Measurements from ENCODE around the gene UIMC1.
"Not testable (repeated sequence)": the region's sequence is repeated elsewhere in the genome, so short reads cannot be mapped to it uniquely, and the experiment has no call there.

The UIMC1 gene

DNA sequence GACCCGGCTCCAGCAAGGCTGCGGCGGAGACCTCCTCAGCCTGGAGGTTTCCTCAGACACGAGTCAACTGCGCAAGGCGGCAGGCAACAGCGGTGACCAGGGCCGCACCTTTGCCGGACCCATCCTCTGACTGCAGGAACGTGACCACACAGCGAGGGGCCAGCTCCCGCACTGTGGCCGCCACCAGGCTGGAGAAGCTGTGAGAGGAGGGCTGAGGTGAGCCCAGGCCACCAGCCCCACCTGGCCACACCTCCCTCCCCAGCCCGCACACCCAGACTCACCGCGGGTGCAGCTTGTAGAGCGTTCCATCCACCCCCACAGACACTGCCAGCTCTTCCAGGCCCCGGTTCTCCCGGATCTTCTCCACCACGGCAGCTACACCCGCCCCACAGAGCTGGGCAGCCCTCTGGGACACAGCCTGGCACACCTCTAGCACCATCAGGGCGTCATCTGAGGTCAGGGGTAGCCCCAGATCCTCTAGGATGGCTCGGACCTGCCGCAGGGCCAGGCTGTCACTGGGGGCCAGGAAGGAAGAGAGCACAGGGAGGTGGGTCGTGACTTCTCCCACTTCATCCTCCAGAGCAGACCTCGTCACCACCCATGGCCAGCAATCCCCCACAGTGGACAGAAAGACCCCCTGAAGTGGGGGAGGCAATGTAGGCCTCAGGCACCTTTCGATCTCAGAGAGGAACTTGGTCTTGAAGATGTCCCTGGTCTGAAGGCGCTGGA, 125.4 kb downstream of the UIMC1 start:
- DNase-seq = no peak

DNA sequence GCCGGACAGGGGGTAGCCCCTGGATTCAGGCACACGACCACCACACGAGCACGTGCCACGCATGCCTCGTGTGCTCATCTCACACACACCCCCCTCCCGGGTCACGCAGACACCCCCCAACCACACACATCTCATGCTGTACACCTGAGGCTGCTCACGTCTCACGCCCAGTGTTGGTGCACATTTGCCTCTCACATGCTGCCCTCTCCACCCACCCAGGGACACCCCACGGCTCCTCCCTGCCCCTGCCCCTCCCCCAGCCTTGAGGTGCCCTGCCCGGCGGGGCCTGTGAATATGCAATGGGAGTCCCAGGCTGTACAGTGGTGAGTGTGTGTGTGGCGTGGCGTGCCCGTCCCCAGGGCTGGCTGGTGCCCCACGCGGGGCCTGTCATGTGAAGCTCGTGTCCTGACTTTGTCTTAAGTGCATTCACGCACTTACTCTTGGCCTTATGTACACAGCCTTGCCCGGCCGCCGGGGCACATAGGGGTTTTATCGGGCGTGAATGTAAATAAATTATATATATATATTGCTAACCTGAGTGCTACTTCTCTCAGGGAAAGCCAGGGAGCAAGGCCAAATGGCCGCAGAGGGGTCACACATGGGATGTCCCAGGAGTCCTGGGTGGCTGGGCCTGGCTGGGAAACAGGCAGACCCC, 126.1 kb downstream of the UIMC1 start:
- no peak for DNase-seq

DNA sequence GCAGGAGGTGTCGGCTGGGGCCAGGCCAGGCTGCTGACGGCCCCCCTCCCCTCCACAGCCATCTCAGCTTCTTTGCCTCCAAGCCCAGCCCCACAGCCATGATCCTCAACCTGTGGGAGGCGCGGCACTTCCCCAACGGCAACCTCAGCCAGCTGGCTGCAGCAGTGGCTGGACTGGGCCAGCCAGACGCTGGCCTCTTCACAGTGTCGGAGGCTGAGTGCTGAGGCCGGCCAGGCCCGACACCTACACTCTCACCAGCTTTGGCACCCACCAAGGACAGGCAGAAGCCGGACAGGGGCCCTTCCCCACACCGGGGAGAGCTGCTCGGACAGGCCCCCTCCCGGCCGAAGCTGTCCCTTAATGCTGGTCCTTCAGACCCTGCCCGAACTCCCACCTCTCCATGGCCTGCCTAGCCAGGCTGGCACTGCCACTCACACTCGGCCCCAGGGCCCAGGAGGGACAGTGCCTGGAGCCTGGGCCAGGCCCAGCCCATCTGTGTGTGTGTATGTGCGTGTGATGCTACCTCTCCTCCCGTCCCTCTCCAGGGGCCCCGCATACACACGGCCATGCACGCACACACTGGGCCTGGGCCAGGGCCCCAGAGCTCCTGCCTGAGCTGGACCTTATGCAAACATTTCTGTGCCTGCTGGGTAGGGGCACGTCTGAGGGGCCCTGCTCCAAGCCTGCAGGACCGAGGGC, 126.8 kb downstream of the UIMC1 start:
- no peak for DNase-seq

DNA sequence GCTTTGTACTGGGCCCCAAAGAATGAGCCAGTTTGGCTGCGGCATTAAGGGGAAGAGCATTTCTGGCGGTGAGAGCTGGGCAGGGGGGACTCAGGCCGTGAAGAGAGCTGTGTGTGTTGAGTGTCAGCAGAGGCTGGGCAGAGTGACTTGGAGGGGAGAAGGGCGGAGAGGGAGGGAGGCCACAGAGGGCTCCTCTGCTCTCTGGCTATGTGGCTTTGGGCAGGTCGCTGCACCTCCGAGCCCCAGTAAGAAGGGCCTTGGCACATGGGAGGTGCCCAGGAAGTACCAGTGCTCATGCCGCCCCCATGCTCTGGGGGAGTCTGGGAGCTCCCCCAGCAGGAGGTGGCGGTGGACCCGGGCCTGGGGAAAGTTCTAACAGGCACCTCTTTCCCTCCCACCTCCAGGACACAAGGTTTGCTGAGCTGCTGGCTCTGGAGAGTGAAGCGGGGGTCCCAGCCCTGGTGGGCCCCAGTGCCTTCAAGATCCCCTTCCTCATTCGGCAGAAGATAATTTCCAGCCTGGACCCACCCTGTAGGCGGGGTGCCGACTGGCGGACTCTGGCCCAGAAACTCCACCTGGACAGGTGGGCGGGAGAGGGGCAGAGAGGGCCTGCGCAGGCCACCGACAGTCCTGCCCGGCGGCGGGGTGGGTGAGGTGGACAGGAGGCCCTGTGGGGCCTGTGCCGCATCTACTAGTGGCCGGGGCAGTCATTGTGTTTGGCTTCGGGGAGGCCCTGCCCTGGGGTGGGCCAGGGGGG, 127.5 kb downstream of the UIMC1 start:
- no peak for DNase-seq

DNA sequence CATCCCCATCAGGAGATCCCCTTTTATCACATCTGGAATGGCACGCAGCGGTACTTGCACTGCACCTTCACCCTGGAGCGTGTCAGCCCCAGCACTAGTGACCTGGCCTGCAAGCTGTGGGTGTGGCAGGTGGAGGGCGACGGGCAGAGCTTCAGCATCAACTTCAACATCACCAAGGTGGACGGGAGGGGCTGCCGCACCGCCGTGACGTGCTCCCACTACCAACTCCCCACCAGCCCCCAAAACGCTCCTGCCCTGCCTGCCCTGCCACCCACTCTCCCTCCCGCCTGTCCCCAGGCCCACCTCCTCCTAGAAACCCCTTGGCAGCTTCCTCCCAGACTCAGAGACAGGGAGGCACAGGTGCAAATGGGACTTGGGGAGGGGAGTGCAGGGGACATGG, 128.1 kb downstream of the UIMC1 start:
- DNase-seq = no peak

DNA sequence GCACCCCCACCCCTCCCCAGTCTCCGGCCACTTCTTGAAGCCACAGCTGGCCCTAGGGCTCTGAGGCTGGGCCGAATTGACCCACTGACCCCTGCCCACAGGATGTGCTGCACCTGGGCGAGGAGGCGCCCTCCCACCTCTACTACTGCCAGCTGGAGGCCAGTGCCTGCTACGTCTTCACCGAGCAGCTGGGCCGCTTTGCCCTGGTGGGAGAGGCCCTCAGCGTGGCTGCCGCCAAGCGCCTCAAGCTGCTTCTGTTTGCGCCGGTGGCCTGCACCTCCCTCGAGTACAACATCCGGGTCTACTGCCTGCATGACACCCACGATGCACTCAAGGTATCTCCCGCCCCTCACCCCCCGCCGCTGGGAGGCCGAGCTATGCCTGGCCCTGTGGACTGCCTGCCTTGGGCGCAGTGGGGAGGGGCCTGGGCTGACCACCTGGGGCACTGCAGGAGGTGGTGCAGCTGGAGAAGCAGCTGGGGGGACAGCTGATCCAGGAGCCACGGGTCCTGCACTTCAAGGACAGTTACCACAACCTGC, 128.7 kb downstream of the UIMC1 start:
- DNase-seq = no peak

DNA sequence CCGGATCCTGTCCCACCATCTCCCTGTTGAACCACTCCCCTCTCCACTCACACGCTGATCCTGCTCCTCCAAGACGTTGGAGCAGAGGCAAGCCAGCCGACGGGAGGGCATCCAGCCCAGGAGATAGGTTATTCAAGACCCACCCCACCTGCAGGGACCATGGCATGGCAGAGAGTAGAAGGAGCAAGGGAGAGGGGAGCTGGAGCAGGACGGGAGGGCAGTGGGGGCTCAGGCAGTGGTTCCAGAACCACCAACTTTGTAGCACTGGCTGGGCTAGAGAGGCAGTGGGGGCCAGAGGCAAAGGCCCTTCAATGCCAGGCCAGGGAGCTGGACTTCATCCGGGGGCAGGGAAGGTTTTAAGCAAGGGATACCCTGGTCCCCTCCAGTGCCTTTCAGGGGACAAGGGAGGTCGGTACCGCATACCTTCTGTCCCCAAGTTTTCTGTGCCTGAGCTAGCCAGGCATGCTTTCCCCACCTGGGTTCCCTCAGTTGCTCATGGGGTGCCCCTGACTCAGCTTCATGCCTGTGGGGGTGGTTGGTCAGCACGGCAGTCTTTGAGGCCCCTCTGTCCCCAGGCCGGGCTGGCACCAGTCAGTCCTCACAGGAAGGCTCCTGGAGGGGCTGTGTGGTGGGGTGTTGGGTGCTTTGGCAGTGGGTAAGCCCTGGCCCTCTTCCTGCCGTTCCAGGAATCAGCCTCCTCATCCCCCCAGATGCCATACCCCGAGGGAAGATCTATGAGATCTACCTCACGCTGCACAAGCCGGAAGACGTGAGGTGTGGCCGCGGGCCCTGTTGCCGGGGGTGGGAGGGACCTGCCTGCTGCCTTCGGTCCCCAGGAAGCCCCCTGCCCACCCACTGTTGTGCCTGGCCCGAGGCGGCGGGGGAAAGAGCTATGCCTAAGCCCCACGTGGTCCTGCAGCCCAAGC, 129.8 kb downstream of the UIMC1 start:
- no peak for DNase-seq

DNA sequence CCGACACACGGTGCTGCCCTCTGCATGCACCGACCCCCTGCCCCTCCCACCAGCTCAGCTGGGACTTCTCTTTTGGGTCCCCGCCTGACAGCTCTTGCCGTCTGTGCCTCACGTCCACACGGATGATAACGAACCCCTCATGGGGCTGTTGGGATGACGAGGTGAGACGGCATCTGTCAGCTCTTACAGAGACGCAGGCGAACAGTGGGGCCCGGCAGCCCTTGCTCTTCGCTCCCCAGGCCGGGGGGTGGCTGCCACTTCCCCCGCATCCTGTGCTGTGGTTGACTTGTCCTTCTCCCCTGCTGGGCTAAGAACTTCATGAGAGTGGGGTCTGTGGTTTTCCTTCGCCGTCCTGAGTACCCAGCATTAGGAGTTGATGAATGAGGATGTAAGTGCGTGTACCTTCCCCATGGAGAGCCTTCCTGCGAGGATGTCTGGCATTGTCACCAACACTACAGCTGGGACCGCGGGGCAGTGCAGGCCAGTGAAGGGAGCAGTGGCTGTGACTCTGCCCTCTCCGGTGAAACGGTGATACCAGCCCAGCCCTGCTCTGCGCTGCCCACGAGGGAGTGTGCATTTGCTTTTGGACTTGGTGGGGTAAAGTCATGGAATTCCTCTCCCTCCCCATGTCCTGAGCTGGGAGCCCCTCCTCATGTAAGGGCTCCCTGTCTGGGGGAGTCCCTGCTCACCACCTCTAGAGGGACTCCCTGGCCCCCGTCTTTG, 130.6 kb downstream of the UIMC1 start:
- DNase-seq = no peak

DNA sequence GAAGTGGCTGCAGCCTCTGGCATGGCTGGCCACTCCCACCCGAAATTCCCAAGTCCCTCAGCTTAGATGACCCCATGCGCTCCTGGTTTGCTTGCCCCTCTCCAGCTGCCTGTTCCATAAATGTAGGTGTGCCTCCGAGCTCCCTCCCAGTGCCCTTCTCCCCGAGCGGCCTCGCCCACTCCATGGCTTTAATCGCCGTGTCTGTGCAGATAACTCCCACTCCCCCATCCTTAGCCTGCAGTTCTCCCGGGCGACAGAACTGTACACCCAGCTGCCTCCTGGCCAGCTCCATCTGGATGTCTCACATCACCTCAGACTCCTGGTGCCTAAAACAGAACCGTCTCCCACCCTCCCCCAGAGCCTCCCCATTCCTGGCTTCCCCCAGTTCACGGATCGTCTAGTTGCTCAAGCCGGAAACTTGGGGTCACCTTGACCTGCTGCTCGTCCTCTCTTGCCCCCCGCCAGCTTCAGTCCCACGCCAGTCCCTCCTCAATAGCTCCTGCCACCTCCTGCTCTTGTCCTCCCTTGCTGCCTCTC, 131.5 kb downstream of the UIMC1 start:
- no peak for DNase-seq

DNA sequence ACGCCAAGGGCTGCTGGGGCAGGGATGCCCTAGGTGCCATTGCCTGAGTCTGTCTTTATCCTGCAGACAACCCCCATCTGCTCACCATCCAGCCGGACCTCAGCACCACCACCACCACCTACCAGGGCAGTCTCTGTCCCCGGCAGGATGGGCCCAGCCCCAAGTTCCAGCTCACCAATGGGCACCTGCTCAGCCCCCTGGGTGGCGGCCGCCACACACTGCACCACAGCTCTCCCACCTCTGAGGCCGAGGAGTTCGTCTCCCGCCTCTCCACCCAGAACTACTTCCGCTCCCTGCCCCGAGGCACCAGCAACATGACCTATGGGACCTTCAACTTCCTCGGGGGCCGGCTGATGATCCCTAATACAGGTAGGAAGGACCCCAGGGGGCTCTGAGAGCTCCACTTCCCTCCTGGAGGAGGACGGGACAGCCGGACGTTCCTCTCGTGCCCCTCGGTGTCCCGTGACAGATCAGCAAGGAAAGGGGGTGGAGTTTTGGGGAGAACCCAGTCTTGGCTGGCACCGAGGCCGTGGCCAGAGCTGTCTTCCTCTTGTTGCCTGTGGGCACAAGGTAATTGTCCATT, 132.3 kb downstream of the UIMC1 start:
- no peak for DNase-seq

DNA sequence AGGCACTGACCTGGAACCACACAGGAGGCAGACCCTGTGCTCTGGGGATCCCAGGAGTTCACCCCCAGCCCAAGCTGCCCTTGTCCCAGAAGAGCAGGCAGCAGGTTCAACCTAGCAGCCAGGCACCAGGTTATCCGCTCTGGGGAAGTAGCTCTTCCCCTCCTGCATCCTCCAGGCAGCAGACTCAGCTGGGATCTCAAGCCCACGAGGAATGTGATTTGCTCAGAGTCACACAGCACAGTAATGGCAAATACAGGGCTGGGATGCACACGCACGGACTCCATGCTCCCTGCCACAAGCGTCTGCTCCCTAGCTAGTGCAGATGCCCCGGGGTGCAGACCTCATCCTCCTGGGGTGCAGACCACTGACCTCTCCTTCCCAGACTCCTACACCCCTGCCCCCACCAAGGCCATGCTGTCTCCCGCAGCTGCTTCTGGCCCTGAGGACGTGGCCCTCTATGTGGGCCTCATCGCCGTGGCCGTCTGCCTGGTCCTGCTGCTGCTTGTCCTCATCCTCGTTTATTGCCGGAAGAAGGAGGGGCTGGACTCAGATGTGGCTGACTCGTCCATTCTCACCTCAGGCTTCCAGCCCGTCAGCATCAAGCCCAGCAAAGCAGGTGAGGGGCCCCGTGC, 132.9 kb downstream of the UIMC1 start:
- DNase-seq = no peak

DNA sequence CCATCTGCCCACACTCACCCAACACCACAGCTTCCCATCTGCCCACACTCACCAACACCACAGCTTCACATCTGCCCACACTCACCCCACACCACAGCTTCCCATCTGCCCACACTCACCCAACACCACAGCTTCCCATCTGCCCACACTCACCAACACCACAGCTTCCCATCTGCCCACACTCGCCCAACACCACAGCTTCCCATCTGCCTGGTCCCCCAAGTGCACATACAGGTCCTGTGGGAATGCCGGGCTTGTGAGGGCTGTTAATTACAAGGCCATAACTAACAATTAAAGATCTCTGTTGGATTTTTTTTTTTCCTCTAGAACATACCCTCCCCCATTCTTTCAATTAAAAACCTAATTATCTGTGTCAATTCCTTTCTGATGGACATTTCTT, 133.6 kb downstream of the UIMC1 start:
- DNase-seq = not testable (repeated sequence)

DNA sequence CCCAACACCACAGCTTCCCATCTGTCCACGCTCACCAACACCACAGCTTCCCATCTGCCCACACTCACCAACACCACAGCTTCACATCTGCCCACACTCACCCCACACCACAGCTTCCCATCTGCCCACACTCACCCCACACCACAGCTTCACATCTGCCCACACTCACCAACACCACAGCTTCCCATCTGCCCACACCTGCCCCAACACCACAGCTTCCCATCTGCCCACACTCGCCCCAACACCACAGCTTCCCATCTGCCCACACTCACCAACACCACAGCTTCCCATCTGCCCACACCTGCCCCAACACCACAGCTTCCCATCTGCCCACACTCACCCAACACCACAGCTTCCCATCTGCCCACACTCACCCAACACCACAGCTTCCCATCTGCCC, 134.0 kb downstream of the UIMC1 start:
- DNase-seq = not testable (repeated sequence)

DNA sequence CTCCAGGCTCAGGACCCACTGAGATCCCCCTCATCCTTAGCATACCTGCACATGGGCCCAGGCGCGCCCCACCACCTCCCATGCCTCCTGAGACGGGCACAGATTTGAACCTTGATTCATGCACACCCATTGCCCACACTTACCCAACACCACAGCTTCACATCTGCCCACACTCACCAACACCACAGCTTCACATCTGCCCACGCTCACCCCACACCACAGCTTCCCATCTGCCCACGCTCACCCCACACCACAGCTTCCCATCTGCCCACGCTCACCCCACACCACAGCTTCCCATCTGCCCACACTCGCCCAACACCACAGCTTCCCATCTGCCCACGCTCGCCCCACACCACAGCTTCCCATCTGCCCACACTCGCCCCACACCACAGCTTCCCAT, 135.9 kb downstream of the UIMC1 start:
- DNase-seq = not testable (repeated sequence)

DNA sequence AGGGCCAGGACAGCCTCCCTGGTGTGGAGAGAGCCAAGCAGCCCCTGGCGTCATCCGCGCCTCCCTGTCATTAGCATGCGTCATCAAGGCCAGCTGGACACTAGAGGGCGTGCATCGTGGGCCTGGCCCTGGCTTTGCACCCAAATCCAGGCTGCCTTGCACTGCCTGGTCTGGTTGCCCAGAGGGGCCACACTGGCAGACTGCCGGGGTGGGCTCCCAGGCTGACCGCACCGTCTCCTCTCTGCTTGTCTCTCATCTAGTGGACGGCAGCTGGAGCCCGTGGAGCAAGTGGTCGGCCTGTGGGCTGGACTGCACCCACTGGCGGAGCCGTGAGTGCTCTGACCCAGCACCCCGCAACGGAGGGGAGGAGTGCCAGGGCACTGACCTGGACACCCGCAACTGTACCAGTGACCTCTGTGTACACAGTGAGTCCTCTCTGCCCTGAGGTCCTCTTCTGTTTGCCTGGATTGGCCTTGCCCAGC, 136.4 kb downstream of the UIMC1 start:
- DNase-seq = no peak

DNA sequence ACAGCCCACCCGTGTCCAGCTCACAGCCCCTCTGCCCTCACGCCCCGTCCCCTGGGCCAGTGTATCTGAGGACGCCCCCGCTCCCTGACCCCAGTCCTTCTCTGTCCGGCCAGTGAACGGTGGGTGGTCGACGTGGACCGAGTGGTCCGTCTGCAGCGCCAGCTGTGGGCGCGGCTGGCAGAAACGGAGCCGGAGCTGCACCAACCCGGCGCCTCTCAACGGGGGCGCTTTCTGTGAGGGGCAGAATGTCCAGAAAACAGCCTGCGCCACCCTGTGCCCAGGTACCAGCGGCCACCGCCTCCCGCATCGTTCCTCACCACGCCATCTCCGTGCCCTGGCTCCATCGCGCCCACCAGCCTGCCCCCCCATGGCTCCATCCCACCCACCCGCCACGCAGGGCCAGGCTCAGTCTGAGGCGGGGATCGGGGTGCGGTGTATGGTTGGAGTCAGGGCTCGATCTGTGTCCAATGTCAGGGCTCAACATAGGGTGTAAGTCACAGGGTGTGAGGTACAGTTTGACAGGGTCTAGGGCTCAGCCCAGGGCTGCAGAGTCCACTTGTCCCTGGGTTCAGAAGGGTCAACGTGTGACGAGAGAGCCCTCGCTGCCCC, 137.0 kb downstream of the UIMC1 start:
- DNase-seq = no peak

DNA sequence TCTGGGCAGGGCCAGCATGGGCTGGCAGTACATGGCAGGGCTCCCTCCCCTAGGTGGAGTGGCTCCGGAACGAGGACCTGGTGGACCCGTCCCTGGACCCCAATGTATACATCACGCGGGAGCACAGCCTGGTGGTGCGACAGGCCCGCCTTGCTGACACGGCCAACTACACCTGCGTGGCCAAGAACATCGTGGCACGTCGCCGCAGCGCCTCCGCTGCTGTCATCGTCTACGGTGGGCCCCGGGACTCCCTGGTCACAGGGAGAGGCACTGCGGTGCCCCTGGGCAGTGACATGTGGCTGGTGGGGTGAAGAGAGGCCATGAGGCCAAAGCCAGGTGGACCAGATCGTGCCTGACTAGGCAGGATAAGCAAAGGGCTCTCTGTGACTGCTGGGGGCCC, 137.8 kb downstream of the UIMC1 start:
- no peak for DNase-seq

DNA sequence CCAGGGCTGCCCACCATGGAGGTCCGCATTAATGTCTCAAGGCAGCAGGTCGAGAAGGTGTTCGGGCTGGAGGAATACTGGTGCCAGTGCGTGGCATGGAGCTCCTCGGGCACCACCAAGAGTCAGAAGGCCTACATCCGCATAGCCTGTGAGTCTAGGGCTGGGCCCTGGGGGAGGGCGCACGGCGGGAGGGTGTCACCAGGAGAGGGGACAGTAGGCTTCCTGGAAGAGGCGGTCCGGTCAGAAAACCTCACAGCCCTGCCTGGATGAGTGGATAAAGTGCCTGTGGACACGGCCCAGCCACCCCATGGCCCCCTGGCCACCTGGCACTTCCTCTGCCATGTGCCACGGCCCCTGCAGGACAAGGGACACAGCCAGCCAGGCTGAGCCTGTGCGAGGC, 138.5 kb downstream of the UIMC1 start:
- DNase-seq = no peak

DNA sequence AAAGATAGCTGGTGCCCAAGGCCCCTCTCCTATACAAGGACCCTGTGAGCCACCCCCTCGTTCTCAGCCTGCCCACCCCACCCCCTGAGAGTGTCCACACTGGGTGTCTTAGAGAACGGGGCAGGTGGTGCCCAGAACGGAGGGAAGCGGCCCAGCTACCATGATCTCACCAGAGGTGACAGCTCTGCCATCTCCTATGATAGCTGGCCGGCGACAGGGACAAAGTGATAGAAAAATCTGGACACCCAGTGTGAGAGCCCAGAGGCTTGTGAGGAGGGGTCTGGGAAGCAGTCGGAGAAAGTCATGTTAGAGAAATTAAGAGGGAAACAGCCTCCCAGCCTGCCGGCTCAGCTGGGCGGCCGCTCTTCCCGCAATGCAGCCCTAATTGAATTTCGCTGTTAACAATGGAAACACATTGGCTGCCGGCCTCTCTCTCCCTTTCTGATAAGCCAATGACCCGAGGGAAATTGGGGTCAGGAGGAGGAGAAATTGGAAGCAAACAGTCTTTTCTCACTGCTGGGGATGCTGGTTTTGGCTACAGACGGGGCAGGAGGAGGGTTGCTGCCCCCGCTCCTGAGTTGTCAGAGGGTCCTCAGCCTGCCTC, 139.8 kb downstream of the UIMC1 start:
- DNase-seq = no peak
